GM12875 (cell line): ENCODE data around the gene GRAMD1B.

Source experiments
- H3K4me3 ChIP-seq: one replicate; pipeline ENCODE4 v1.5.1; 2011; ENCODE audit warnings: low read depth, low read length, control low read depth
- TF ChIP-seq, protein P1 (sequence below): IDR thresholded peaks from 2 replicates; pipeline ENCODE4 v1.5.1; 2011; ENCODE audit warnings: low read depth, mild to moderate bottlenecking, control low read depth, inconsistent platforms, low read length, moderate library complexity, borderline replicate concordance; ENCODE audit not compliant: insufficient read depth

Gene GRAMD1B

DNA sequence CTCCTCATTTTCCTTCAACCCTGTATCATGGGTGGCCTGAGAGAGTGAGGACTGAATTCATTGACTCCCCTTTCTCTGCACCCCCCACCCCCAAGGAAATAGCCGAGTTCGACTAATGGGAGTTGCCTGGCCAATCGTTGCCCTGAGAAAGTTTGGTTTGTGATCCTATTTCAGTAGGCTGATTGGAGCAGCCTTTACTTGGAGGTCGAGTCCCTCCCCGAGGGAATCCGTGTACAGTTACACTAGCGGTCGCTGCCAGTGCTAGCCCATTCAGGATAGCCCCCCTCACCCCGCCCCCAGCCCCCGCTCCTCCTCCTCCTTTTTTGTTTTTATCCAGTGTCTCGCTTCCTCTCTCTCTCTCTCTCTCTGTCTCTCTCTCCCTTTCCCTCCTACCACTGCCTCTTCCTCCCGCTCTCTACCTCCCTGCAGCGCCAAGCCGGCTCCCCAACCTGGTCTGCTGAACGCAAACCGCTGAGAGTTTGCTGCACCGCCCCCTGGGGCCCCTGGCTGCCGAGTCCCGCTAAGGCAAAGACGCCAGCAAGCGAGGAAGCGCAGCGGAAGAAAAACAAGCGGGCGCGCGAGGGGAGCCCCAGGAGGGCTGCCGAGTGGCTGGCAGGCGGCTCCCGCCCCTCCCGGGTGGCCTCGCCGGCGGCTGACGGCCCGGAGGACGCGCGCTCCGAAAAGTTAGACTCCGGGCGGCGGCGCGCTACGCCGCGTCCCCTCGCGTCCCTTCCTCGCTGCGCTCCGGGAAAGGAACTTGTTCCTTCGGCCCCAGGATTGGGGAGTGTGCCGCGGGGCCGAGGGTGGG, at the start of gene GRAMD1B:
Gene GRAMD1B, plus strand, starts transcription at position 357 of the 808 bp plus-strand sequence. CDS start 524 bp downstream, outside the sequence.
- peak within 1 kb of the TSS; percentile 72 for H3K4me3 ChIP-seq
- TF ChIP-seq, protein P1, sequence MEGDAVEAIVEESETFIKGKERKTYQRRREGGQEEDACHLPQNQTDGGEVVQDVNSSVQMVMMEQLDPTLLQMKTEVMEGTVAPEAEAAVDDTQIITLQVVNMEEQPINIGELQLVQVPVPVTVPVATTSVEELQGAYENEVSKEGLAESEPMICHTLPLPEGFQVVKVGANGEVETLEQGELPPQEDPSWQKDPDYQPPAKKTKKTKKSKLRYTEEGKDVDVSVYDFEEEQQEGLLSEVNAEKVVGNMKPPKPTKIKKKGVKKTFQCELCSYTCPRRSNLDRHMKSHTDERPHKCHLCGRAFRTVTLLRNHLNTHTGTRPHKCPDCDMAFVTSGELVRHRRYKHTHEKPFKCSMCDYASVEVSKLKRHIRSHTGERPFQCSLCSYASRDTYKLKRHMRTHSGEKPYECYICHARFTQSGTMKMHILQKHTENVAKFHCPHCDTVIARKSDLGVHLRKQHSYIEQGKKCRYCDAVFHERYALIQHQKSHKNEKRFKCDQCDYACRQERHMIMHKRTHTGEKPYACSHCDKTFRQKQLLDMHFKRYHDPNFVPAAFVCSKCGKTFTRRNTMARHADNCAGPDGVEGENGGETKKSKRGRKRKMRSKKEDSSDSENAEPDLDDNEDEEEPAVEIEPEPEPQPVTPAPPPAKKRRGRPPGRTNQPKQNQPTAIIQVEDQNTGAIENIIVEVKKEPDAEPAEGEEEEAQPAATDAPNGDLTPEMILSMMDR: no peak

DNA sequence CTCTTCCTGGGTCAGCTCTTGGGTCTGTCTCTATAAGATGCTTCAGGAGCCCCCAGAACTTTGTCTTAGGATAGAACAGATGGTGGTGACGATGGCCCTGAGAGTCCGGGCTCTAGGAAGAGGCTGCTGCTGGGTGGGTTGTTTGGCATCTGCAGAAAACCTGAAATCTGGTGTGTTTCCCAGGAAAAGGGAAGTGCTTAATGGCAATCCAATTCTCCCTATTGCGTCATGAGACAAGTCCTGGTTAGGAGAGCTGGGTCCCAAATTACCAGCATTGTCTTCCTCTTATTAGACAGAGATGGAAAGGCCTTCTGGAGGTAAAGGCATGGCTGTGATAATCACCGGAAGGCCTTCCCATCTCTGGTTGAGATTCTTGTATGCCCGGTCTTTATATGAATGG, 48.9 kb upstream of the GRAMD1B start:
- no peak overlapping the region for H3K4me3 ChIP-seq
- TF ChIP-seq, protein P1: no peak

DNA sequence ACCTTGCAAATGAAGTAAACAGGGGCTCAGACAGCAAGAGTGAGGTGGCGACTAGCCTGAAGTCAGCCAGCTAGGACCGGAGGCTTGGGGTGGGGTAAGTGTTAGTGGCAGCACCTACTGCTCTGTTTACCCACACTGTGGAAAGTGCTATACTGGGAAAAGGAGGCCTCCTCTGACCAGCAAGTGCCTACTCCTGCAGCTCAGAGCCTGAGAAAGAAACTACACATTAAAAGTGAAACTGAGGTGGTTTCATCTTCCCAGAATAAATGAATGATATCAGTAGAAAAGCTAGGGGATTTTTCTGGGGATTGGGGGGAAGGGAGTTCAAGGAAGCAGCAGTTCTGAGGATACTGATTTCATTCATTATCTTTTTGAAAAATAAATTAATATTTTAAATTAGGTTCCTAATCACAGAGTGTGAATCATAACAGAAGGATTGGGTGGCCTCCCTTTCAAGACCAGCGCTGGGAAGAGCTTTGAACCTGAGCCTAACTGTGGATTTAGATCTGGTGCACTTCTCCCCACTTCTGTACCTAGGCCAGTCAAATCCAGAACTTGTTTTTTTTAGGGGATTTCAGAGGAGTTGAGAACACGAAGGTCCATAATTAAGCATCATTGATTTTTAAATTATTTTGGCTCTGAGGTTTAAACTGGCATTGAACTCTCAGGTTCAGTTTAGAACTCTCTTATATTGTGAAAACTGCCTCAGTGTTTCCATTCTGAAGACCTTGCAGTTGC, 48.1 kb upstream of the GRAMD1B start:
- TF ChIP-seq, protein P1: no peak
- H3K4me3 ChIP-seq: no peak overlapping the region

DNA sequence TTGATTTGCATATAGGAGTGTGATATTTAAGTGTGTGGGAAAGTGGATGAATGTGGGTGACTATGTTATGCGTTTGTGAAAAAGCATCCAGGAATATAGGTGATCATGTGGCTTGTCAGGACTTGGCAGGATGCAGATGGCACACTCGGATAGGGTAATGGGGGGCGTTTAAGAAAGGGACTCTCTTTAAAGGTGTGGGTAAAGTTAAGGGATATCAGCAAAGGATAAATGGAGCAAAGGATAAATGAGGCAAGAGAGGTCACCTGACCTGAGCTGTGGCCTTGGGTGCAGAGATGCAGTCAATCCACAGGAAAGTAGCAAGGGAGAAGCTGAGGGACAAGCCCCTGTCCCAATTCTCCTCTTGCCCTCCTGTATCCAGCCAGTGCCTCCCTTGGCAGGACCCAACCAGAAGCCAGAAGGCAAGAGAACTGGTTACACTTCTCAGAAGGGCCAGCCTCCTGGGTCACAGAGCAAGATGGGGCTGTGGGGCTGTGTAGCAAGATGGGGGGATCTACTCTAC, 47.5 kb upstream of the GRAMD1B start:
- TF ChIP-seq, protein P1: no peak
- H3K4me3 ChIP-seq: peak overlapping the region; percentile 2

DNA sequence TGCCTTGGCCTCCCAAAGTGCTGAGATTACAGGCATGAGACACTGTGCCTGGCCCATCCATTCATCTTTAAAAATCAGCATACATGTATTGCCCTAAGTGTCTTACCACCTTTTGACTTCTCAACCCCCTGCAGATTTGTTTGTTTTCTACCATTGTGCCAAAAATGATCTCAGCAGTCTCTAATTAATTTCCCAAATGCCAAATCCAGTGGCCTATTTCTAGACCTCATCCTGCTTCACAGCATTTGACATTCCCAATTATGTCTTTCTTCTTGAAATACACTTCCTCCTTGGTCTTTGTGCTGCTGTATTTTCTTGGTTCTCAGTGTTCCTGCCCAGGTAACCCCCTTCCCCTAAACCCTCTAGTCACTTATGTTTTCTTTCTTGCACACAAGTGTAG, 46.0 kb upstream of the GRAMD1B start:
- TF ChIP-seq, protein P1: no peak
- no peak overlapping the region for H3K4me3 ChIP-seq

DNA sequence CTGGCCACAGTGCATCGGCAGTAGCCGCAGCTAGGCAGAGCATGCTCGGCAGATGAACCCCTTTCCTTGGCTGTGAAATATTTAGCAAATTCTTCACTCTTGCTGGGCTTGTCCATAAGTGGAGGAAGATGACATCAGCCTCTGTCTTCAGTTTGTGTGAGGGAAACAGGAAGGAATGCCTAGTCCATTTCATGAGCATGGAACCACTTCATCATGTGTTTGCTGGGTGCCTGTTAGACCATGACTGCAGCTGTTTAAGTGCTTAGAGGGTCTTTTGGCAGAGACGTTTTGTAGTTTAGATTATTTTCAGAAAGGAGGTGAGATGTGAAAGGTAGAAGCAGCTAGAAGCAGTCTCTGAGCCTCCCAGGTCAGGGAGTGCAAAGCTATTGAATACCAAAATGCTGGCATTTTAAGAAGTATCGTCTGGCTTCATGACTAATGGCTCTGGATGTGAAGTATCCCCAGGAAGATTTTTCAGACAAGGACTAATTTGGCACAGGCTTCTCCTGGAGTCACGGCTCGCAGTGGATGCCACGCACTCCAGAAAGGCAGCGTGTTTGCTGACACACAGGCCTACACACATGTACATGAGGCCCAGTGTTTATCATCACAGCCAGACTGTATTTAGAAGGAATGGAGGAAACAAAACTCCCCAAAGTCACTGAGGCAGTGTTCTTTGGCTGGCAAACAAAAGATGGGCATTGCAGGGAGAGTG, 43.1 kb upstream of the GRAMD1B start:
- TF ChIP-seq, protein P1: no peak
- H3K4me3 ChIP-seq: no peak overlapping the region
